ENCODE data around the gene CGNL1. TPM values are rescaled to one million over a fixed set of nuclear protein-coding genes. Genes with fewer than 3 reads are reported as not detected.

The CGNL1 gene
- polyA plus RNA-seq, 1 of the 3 experiments (the other 2 are of a cell fraction), result 0.23 TPM

- Histone ChIP-seq H3K9me2 (no peaks in the 10 kb centered on the region), H3K4me2 (no peak overlapping the region), H3K9ac (no peak overlapping the region), H3K4me1 (ENCODE audit: control insufficient read depth in 1 of 2, insufficient read depth in 2 of 2, low read depth in 1 of 2, low read length in 1 of 2) (peaks cover 0 to 2% of the 10 kb centered on the region in 2 experiments; a peak in 3 of 4 replicates), H4K20me1 (ENCODE audit: insufficient read depth) (no peaks in the 10 kb centered on the region), H3K79me2 (ENCODE audit: insufficient read depth) (no peaks in the 10 kb centered on the region), H3F3A (replicated peaks; ENCODE audit: insufficient read depth) (no peaks in the 10 kb centered on the region), H3K9me3 (no peaks in the 10 kb centered on the region), H2AFZ (ENCODE audit: low read depth) (no peak overlapping the region), H3K36me3 (replicated peaks in 1 of 2; ENCODE audit: control insufficient read depth in 1 of 2, insufficient read depth in 2 of 2, low read length in 1 of 2) (no peaks in the 10 kb centered on the region), H3K4me3 (ENCODE audit: low read depth in 2 of 2, low read length in 1 of 2) (no peak overlapping the region), H3K27ac (ENCODE audit: low read depth in 2 of 2, low read length in 1 of 2) (no peak overlapping the region), H3K27me3 (ENCODE audit: insufficient read depth) (no peaks in the 10 kb centered on the region)
- no peak for TF ChIP-seq RFX5 (IDR thresholded peaks at IDR 0.05; ENCODE audit: low read length)
- no peak for TF ChIP-seq YY1 (IDR thresholded peaks at IDR 0.05; ENCODE audit: low read depth)
- TF ChIP-seq NFIC (IDR thresholded peaks at IDR 0.05; ENCODE audit: borderline replicate concordance), result no peak
- TF ChIP-seq, protein P1, sequence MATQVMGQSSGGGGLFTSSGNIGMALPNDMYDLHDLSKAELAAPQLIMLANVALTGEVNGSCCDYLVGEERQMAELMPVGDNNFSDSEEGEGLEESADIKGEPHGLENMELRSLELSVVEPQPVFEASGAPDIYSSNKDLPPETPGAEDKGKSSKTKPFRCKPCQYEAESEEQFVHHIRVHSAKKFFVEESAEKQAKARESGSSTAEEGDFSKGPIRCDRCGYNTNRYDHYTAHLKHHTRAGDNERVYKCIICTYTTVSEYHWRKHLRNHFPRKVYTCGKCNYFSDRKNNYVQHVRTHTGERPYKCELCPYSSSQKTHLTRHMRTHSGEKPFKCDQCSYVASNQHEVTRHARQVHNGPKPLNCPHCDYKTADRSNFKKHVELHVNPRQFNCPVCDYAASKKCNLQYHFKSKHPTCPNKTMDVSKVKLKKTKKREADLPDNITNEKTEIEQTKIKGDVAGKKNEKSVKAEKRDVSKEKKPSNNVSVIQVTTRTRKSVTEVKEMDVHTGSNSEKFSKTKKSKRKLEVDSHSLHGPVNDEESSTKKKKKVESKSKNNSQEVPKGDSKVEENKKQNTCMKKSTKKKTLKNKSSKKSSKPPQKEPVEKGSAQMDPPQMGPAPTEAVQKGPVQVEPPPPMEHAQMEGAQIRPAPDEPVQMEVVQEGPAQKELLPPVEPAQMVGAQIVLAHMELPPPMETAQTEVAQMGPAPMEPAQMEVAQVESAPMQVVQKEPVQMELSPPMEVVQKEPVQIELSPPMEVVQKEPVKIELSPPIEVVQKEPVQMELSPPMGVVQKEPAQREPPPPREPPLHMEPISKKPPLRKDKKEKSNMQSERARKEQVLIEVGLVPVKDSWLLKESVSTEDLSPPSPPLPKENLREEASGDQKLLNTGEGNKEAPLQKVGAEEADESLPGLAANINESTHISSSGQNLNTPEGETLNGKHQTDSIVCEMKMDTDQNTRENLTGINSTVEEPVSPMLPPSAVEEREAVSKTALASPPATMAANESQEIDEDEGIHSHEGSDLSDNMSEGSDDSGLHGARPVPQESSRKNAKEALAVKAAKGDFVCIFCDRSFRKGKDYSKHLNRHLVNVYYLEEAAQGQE (IDR thresholded peaks at IDR 0.05; ENCODE audit: low read depth, low read length), result no peak
- TF ChIP-seq TCF12 (IDR thresholded peaks at IDR 0.05), result no peak
- TF ChIP-seq USF1 (IDR thresholded peaks at IDR 0.05; ENCODE audit: borderline replicate concordance, low read depth), result no peak
- TF ChIP-seq TAF1 (IDR thresholded peaks at IDR 0.05; ENCODE audit: borderline replicate concordance, low read depth, low read length), result no peak
- TF ChIP-seq USF2 (IDR thresholded peaks at IDR 0.05; ENCODE audit: borderline replicate concordance, low read depth, low read length), result no peak
- no peak for TF ChIP-seq ELF1 (IDR thresholded peaks at IDR 0.05)
- TF ChIP-seq GATA2 (CRISPR knock-in tag; IDR thresholded peaks at IDR 0.05), result no peak
- no peak for TF ChIP-seq POLR2AphosphoS5 (IDR thresholded peaks at IDR 0.05; ENCODE audit: low read depth, low read length)
- TF ChIP-seq FOXJ3 (CRISPR knock-in tag; IDR thresholded peaks at IDR 0.05), result no peak
- no peak for TF ChIP-seq JUND (IDR thresholded peaks at IDR 0.05)
- no peak for TF ChIP-seq ZBTB33 (IDR thresholded peaks at IDR 0.05; ENCODE audit: borderline replicate concordance, low read depth)
- no peak for TF ChIP-seq EZH2phosphoT487 (IDR thresholded peaks at IDR 0.05; ENCODE audit: borderline replicate concordance, low read depth)
- TF ChIP-seq MAX (IDR thresholded peaks at IDR 0.05; ENCODE audit: low read depth), result no peak
- no peak for TF ChIP-seq FOSL2 (IDR thresholded peaks at IDR 0.05; ENCODE audit: borderline replicate concordance, low read depth)
- TF ChIP-seq TEAD4 (IDR thresholded peaks at IDR 0.05; ENCODE audit: borderline replicate concordance, insufficient read depth), result no peak
- TF ChIP-seq EP300 (IDR thresholded peaks at IDR 0.05; ENCODE audit: borderline replicate concordance in 1 of 2, low read depth in 1 of 2, low read length in 1 of 2), result no peak
- DNase-seq, result no peak
- CTCF ChIA-PET, result interaction anchor here (0.6 to 11.4 kb wide), 8 partner anchors 9 to 205 kb away, joined by 3 to 191 read pairs (median 4); no protein-coding TSS in a partner anchor
- POLR2A ChIA-PET, result no interaction called here
- 97% methylated on average over 6 of the region's 8 CpGs for WGBS (ENCODE audit: low lambda C conversion rate)
These were observed 169.7 kb downstream of the CGNL1 start for GRCh38 chr15:57545995-57546394.
